ENCODE results near the gene TBC1D20.
"Not testable (repeated sequence)": the region's sequence is repeated elsewhere in the genome, so short reads cannot be mapped to it uniquely, and the experiment has no call there.

TBC1D20 gene

DNA sequence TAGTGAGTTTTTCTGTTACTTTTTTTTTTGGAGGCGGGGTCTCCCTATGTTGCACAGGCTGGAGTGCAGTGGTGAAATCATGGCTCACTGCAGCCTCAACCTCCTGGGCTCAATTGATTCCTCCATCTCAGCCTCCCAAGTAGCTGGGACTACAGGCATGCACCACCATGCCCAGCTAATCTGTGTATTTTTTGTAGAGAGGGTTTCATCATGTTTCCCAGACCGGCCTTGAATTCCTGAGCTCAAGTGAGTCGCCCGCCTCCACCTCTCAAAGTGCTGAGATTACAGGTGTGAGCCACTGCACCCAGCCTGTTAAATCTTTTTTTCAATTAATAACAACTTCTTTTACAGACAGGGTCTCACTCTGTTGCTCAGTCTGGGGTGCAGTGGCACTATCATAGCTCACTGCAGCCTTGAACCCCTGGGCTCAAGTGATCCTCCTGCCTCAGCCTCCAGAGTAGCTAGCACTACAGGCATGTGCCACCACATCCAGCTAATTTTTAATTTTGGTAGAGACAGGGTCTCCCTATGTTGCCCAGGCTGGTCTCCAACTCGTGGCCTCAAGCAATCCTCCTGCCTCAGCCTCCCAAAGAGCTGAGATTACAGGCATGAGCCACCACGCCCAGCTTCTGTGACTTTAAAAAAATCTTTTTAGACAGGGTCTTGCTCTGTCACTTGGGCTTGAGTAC, 14.4 kb upstream of the TBC1D20 start:
- not testable (repeated sequence) for DNase-seq (ENCODE audit: low read depth in 4 of 4, low spot score in 1 of 4)

- DNase-seq (ENCODE audit: low read depth in 4 of 4, low spot score in 1 of 4), result no peak
These were observed 13.4 kb upstream of the TBC1D20 start for GRCh38 chr20:475463-476357.

- no peak for DNase-seq (ENCODE audit: low read depth in 4 of 4, low spot score in 1 of 4)
These were observed 12.2 kb upstream of the TBC1D20 start for GRCh38 chr20:474581-474980.

DNA sequence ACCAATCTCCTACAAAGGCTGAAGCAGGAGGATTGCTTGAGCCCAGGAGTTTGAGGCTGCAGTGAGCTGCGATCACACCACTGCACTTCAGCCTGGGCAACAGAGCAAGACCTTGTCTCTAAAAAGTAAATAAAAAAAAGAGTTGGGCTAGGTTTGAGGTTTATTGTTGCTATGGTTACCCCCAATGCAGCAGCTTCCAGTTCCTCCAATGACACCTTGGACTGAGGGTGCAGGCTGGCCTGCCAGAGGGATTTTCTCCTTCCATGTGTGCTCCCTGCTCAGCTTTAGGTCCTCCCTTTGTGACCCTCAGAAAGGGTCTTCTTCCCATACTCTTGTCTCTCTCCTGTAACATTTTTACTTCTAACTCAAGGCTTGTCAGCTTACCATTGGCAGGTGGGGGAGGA, 10.6 kb upstream of the TBC1D20 start:
- no peak for DNase-seq (ENCODE audit: low read depth in 4 of 4, low spot score in 1 of 4)

DNA sequence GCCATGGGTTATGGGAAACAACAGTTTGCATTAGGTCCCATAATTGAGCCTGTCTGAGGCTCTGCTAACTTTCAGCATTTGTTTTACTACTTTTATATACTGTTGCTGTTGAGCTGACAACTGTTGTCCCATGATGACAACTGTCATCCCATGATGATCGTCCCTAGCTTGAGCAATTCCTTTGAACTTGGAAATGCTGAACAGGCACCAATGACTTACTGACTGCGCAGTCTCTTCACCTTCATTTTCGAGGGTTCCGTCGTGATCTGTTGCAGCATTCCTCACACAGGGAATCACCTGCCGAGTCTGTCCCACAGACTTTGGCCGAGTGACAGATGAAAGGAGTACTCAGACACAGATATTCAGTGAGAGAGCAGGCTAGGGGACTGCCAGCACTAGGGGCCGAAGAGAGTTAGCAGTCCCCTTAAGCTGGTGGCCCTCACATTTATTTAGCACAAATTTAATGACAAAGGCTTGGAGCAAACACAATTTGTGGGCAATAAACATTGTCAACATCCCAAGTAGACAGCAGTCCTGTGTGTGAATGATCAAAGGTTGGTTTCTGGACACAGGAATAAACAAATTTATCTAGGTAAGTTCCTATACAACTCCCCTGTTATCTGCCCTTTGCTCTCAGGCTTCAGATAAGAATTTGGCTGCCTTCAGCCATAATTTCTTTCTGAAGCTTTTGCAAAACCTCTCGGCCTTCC, 10.0 kb upstream of the TBC1D20 start:
- DNase-seq (ENCODE audit: low read depth in 4 of 4, low spot score in 1 of 4), result no peak

GRCh38 chr20:469746-470490, 7.6 kb upstream of the TBC1D20 start:
- DNase-seq (ENCODE audit: low read depth in 4 of 4, low spot score in 1 of 4), result no peak

GRCh38 chr20:467755-468154, 5.4 kb upstream of the TBC1D20 start:
- DNase-seq (ENCODE audit: low read depth in 4 of 4, low spot score in 1 of 4), result no peak

DNA sequence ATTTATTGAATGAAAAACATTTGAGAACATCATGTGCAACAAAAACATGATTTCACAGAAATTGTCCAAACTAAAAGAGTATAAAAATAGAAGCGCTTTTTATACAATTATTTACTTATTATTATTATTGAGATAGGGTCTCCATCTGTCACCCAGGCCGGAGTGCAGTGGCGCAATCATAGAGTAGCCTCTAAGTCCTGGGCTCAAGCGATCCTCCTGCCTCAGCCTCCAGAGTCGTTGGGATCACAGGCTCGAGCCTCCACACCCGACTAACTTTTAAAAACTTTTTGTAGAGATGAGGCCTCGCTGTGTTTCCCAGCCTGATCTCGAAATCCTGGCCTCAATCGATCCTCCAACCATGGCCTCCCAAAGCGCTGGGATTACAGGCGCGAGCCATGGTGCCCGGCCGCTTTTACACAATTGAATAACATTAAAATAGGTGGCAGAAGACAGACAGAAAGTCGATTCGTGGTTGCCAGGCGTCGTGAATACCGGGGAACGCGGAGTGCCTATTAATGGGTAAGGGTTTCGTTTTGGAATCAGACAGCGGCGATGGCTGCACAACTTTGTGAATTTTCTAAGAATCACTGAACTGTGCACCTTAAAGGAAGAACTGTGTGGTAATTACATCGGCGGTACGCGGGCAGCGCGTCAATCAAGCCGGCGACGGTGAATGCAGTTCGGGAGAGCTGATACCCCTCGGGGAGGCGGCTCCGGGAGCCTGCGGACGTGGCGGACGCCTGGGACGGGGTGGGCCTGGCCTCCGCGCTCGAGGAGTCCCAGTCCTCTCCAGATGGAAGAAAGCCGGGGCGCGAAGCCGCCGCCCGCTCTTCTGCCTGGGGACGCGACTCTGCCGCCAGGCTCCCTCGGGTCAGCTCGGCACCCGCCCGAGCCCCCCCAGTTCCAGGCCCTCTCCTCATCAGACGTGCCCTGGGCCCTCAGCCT, 807 bp downstream of the TBC1D20 start:
- peak in 3 of 4 experiments; percentile 22 to 44 (median 25) for DNase-seq (ENCODE audit: low read depth in 4 of 4, low spot score in 1 of 4)

DNA sequence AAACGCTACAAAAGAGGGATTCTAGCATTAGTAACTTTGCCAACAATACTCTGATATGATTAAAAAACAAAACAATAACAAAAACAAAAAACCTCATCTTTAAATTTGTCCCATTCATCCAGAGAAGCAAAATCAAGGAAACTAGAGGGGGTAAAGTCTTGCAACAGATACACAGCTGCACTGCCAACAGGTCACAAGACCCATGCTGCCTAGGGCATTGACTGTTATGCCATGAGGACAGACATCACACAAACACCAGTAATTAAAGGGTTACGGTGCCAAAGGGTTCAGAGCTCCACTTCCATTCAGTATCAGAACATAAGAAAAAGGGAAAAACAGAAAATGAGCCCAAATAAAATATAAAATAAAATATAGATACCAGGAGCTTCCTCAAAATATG, 1.6 kb downstream of the TBC1D20 start:
- no peak for DNase-seq (ENCODE audit: low read depth in 4 of 4, low spot score in 1 of 4)

- DNase-seq (ENCODE audit: low read depth in 4 of 4, low spot score in 1 of 4), result no peak
These were observed 2.2 kb downstream of the TBC1D20 start for GRCh38 chr20:460180-460579.

- no peak for DNase-seq (ENCODE audit: low read depth in 4 of 4, low spot score in 1 of 4)
These were observed 3.6 kb downstream of the TBC1D20 start for GRCh38 chr20:458776-459175.

GRCh38 chr20:454951-455350, 7.4 kb downstream of the TBC1D20 start:
- no peak for DNase-seq (ENCODE audit: low read depth in 4 of 4, low spot score in 1 of 4)

DNA sequence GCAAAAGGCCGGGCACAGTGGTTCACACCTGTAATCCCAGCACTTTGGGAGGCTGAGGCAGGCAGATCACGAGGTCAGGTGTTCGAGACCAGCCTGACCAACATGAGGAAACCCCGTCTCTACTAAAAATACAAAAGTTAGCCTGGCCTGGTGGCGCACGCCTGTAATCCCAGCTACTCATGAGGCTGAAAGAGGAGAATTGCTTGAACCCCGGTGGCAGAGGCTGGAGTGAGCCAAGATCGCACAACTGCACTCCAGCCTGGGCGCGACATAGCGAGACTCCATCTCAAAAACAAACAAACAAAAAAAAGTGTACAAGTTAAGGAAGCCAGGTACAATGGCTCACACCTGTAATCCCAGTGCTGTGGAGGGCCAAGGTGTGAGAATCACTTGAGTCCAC, 10.3 kb downstream of the TBC1D20 start:
- DNase-seq (ENCODE audit: low read depth in 4 of 4, low spot score in 1 of 4), result not testable (repeated sequence)

DNA sequence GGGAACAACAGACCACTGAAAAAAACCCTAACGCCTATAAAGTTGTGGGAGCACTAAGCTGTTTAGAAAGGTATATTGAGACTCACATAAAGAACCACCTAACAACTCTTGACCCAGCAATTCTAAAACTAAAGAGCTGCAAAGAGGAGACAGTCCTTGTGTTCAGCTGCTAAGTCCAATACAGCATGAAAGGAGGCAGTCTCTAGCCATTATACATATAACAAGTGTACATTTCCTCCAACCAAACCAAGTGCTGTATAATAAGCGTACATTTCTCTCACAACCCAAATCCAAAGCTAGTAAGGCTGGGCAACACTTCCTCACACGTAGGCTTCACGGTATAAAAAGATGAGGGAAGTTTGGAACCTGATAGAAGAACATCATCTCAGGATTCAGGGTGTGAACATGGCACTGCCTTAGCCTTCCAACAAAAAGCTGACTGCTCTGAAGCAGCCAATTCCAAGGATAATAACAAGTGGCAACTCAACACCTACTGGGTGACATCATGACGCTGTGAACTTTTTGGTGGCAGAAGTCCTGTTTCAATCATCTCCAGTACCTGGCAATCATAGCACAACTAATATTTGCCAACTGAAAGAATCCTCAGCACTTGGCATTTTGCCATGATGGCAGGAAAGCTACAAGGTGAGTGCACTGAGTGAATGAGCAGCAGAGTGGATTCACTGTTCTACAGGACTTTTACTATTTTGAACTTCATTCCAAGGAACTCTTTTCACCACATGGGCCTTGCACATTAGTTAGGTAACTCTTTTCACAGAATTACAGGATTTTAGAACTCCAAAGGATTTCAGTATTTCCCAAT, 16.6 kb downstream of the TBC1D20 start:
- DNase-seq (ENCODE audit: low read depth in 4 of 4, low spot score in 1 of 4), result no peak

- no peak for DNase-seq (ENCODE audit: low read depth in 4 of 4, low spot score in 1 of 4)
These were observed 17.4 kb downstream of the TBC1D20 start for GRCh38 chr20:444862-445426.

GRCh38 chr20:444117-444516, 18.2 kb downstream of the TBC1D20 start:
- DNase-seq (ENCODE audit: low read depth in 4 of 4, low spot score in 1 of 4), result no peak

GRCh38 chr20:443223-443775, 19.0 kb downstream of the TBC1D20 start:
- no peak for DNase-seq (ENCODE audit: low read depth in 4 of 4, low spot score in 1 of 4)

GRCh38 chr20:440636-441035, 21.7 kb downstream of the TBC1D20 start:
- no peak for DNase-seq (ENCODE audit: low read depth in 4 of 4, low spot score in 1 of 4)

Data from stimulated activated CD4-positive, alpha-beta T cell treated with anti-CD3 and anti-CD28 coated beads, Interleukin-1b, Interleukin-23, amount 100 ng/mL, for 24 hours (primary cell).